ENCODE results near the gene SNRNP48.

GRCh38 chr6:7589949-7590917, at the start of gene SNRNP48:
- TF ChIP-seq POLR2AphosphoS5 (IDR thresholded peaks at IDR 0.05; ENCODE audit: low read depth, low read length) = peak; percentile 79
- TF ChIP-seq POLR2A (IDR thresholded peaks at IDR 0.05; ENCODE audit: low read depth, low read length) = peak; percentile 92
- TF ChIP-seq TAF1 (IDR thresholded peaks at IDR 0.05; ENCODE audit: borderline replicate concordance, low read depth, low read length) = peak; percentile 84

Measured in GM12892 (cell line).